Activated gamma-delta T cell treated with anti-CD3 and anti-CD28 coated beads, Interleukin-2, amount 50 U/mL, for 16 hours (primary cell): ENCODE results near the gene PAK5.

Experiments
- DNase-seq: peaks from one replicate; pipeline ENCODE4 v3.0.0-alpha.2; 2020; ENCODE audit warnings: low read depth

Gene PAK5

GRCh38 chr20:9493803-9494202 is 345.1 kb downstream of the PAK5 start:
- no peak for DNase-seq

- DNase-seq = no peak
These were observed 346.8 kb downstream of the PAK5 start for GRCh38 chr20:9492067-9492466.

- no peak for DNase-seq
These were observed 347.6 kb downstream of the PAK5 start for GRCh38 chr20:9491324-9491723.

- DNase-seq = no peak
These were observed 348.2 kb downstream of the PAK5 start for GRCh38 chr20:9490631-9491030.

- no peak for DNase-seq
These were observed 348.7 kb downstream of the PAK5 start for GRCh38 chr20:9490161-9490560.

- DNase-seq = no peak
These were observed 350.8 kb downstream of the PAK5 start for GRCh38 chr20:9488063-9488462.
